ENCODE results near the gene KCTD20.

DNA sequence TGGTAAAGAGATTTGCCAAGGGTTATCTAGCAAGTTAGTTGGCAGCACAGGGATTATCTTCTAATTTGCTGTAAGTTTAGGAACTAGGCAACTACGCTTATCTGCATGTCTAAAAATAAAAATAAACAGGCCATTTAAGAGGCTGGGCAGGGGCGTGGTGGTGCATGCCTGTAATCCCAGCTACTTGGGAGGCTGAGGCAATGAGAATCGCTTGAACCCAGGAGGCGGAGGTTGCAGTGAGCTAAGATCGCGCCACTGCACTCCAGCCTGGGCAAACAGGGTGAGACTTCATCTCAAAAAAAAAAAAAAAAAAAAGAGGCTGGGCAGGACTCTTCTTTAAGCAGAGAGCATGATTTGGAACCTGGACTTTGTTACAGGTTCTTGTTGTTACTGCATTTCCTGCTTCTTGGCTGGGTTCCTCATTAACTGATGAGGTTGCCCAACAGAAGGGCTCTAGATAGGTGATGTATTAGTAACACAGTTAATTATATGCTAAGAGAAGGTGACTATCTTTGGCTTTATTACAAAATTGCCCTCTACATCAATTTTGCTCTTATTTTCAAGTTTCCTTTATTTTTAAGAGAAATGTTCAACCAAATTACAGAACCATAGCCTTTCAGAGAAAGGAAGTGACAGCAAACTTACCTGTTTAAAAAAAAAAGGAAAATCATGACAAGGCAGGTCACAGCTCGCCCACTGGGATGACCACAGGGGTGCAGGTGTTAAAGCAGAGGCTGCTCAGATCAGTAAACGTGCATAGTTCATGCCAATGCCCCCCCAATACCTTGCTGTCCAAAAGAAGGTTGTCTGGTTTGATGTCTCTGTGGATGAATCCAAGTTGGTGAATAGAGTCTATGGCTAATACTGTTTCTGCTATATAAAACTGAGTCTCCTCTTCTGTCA lies 72.0 kb downstream of the KCTD20 start:
- TF ChIP-seq CTCF (IDR thresholded peaks at IDR 0.05; ENCODE audit: low read depth, low read length, missing input control), result no peak
- peak; percentile 79 for TF ChIP-seq ZBTB33 (IDR thresholded peaks at IDR 0.05)
- peak; percentile 32 to 42 for TF ChIP-seq RAD21 (IDR thresholded peaks at IDR 0.05)
- peak; percentile 30 for TF ChIP-seq REST (IDR thresholded peaks at IDR 0.05)
- TF ChIP-seq TAF1 (conservative IDR thresholded peaks at IDR 0.05), result no peak
- peak in 1 of 2 donors; percentile 50 for TF ChIP-seq EGR1 (IDR thresholded peaks at IDR 0.05; ENCODE audit: low read depth in 2 of 2)

All from liver (tissue), 3 donors.